WERI-Rb-1 (cell line): ENCODE measurements around the gene PPP1R13B.

Experiments
- DNase-seq: peaks from one replicate; pipeline ENCODE4 v3.0.0-alpha.2; 2020
- H3K27ac ChIP-seq: fragments of 250-450 bp; sonication (Bioruptor Pico); 2 replicates; pipeline ENCODE4 v1.5.1; 2020; ENCODE audit warnings: mild to moderate bottlenecking, moderate library complexity
- H3K27me3 ChIP-seq: fragments of 250-450 bp; sonication (Bioruptor Pico); 2 replicates; pipeline ENCODE4 v1.5.1; 2021; ENCODE audit warnings: mild to moderate bottlenecking, low read depth, moderate library complexity; ENCODE audit not compliant: insufficient read depth, severe bottlenecking
- H3K36me3 ChIP-seq: fragments of 250-450 bp; sonication (Bioruptor Pico); 2 replicates; pipeline ENCODE4 v1.5.1; 2020; ENCODE audit warnings: mild to moderate bottlenecking, moderate library complexity
- H3K4me3 ChIP-seq: 2 replicates; pipeline ENCODE4 v1.5.1; 2011; ENCODE audit warnings: low read depth, mild to moderate bottlenecking, control low read depth, low read length
- H3K9me3 ChIP-seq: fragments of 250-450 bp; sonication (Bioruptor Pico); 2 replicates; pipeline ENCODE4 v1.5.1; 2021; ENCODE audit warnings: mild to moderate bottlenecking, moderate library complexity; ENCODE audit not compliant: severe bottlenecking
- CTCF ChIP-seq: IDR thresholded peaks from 2 replicates; pipeline ENCODE4 v1.5.1; 2011; ENCODE audit warnings: low read depth, mild to moderate bottlenecking, control low read depth, inconsistent platforms, low read length

Gene PPP1R13B

GRCh38 chr14:103870144-103870876 is 22.9 kb upstream of the PPP1R13B start:
- Histone ChIP-seq H3K36me3 (no peaks in the 10 kb centered on the region), H3K4me3 (no peak overlapping the region), H3K27me3 (no peaks in the 10 kb centered on the region), H3K9me3 (no peaks in the 10 kb centered on the region), H3K27ac (no peak overlapping the region)
- no peak for TF ChIP-seq CTCF
- no peak for DNase-seq

- no peak overlapping the region for H3K4me3 ChIP-seq
- TF ChIP-seq CTCF = no peak
- no peaks in the 10 kb centered on the region for H3K27me3 ChIP-seq
- H3K27ac ChIP-seq = no peak overlapping the region
- H3K9me3 ChIP-seq = no peaks in the 10 kb centered on the region
- no peaks in the 10 kb centered on the region for H3K36me3 ChIP-seq
- no peak for DNase-seq
Measured at GRCh38 chr14:103869406-103870143, 22.2 kb upstream of the PPP1R13B start.

- H3K4me3 ChIP-seq = no peak overlapping the region
Measured at GRCh38 chr14:103868242-103868897, 21.0 kb upstream of the PPP1R13B start.

GRCh38 chr14:103867523-103867953 is 20.2 kb upstream of the PPP1R13B start:
- H3K27me3 ChIP-seq = no peaks in the 10 kb centered on the region
- no peaks in the 10 kb centered on the region for H3K9me3 ChIP-seq
- H3K36me3 ChIP-seq = no peaks in the 10 kb centered on the region
- H3K4me3 ChIP-seq = no peak overlapping the region
- TF ChIP-seq CTCF = no peak
- DNase-seq = no peak
- no peak overlapping the region for H3K27ac ChIP-seq

More at GRCh38 chr14:103868242-103868897, 21.0 kb upstream of the PPP1R13B start:
- H3K27ac ChIP-seq = no peak overlapping the region
- no peaks in the 10 kb centered on the region for H3K27me3 ChIP-seq
- no peak for DNase-seq
- H3K9me3 ChIP-seq = no peaks in the 10 kb centered on the region
- TF ChIP-seq CTCF = no peak
- no peaks in the 10 kb centered on the region for H3K36me3 ChIP-seq

GRCh38 chr14:103867020-103867419 is 19.6 kb upstream of the PPP1R13B start:
- Histone ChIP-seq H3K9me3 (no peaks in the 10 kb centered on the region), H3K4me3 (no peak overlapping the region), H3K27me3 (no peaks in the 10 kb centered on the region), H3K36me3 (no peaks in the 10 kb centered on the region), H3K27ac (no peak overlapping the region)
- no peak for DNase-seq
- no peak for TF ChIP-seq CTCF
